WERI-Rb-1 (cell line): ENCODE results near the gene RICTOR.
A peak's percentile ranks its signal among the peaks of the same experiment; 100 is the strongest.
"Not testable (repeated sequence)": the region's sequence is repeated elsewhere in the genome, so short reads cannot be mapped to it uniquely, and the experiment has no call there.

Experiments used
- DNase-seq: peaks from one replicate; pipeline ENCODE4 v3.0.0-alpha.2; 2020
- H3K27ac ChIP-seq: fragments of 250-450 bp; sonication (Bioruptor Pico); 2 replicates; pipeline ENCODE4 v1.5.1; 2020; ENCODE audit warnings: mild to moderate bottlenecking, moderate library complexity
- H3K27me3 ChIP-seq: fragments of 250-450 bp; sonication (Bioruptor Pico); 2 replicates; pipeline ENCODE4 v1.5.1; 2021; ENCODE audit warnings: mild to moderate bottlenecking, low read depth, moderate library complexity; ENCODE audit not compliant: insufficient read depth, severe bottlenecking
- H3K36me3 ChIP-seq: fragments of 250-450 bp; sonication (Bioruptor Pico); 2 replicates; pipeline ENCODE4 v1.5.1; 2020; ENCODE audit warnings: mild to moderate bottlenecking, moderate library complexity
- H3K4me3 ChIP-seq: 2 replicates; pipeline ENCODE4 v1.5.1; 2011; ENCODE audit warnings: low read depth, mild to moderate bottlenecking, control low read depth, low read length
- H3K9me3 ChIP-seq: fragments of 250-450 bp; sonication (Bioruptor Pico); 2 replicates; pipeline ENCODE4 v1.5.1; 2021; ENCODE audit warnings: mild to moderate bottlenecking, moderate library complexity; ENCODE audit not compliant: severe bottlenecking
- CTCF ChIP-seq: IDR thresholded peaks from 2 replicates; pipeline ENCODE4 v1.5.1; 2011; ENCODE audit warnings: low read depth, mild to moderate bottlenecking, control low read depth, inconsistent platforms, low read length

Gene RICTOR

GRCh38 chr5:39015743-39016586 lies 58.2 kb downstream of the RICTOR start:
- no peak for TF ChIP-seq CTCF

GRCh38 chr5:39014561-39014960 lies 59.6 kb downstream of the RICTOR start:
- TF ChIP-seq CTCF, result no peak
- Histone ChIP-seq H3K27ac (peak overlapping the region; percentile 79), H3K36me3 (peaks cover 17% of the 10 kb centered on the region), H3K27me3 (no peaks in the 10 kb centered on the region), H3K9me3 (peaks cover 11% of the 10 kb centered on the region), H3K4me3 (no peak overlapping the region)
- no peak for DNase-seq

More at GRCh38 chr5:39015743-39016586, 58.2 kb downstream of the RICTOR start:
- peak overlapping the region; percentile 79 for H3K27ac ChIP-seq
- peak; percentile 36 for DNase-seq
- peaks cover 14% of the 10 kb centered on the region for H3K36me3 ChIP-seq
- H3K27me3 ChIP-seq, result no peaks in the 10 kb centered on the region
- no peak overlapping the region for H3K4me3 ChIP-seq
- H3K9me3 ChIP-seq, result peaks cover 9% of the 10 kb centered on the region

GRCh38 chr5:39013938-39014337 lies 60.3 kb downstream of the RICTOR start:
- Histone ChIP-seq H3K9me3 (peaks cover 11% of the 10 kb centered on the region), H3K4me3 (no peak overlapping the region), H3K27ac (peak overlapping the region; percentile 79), H3K27me3 (no peaks in the 10 kb centered on the region), H3K36me3 (peaks cover 17% of the 10 kb centered on the region)
- no peak for DNase-seq
- TF ChIP-seq CTCF, result no peak

GRCh38 chr5:39010958-39011357 lies 63.2 kb downstream of the RICTOR start:
- H3K27ac ChIP-seq, H3K27me3 ChIP-seq, DNase-seq, H3K4me3 ChIP-seq: not testable (repeated sequence)
- Histone ChIP-seq H3K36me3 (peaks cover 11% of the 10 kb centered on the region), H3K9me3 (peaks cover 11% of the 10 kb centered on the region)

GRCh38 chr5:39009981-39010380 lies 64.2 kb downstream of the RICTOR start:
- no peak overlapping the region for H3K4me3 ChIP-seq
- peaks cover 11% of the 10 kb centered on the region for H3K9me3 ChIP-seq
- H3K27ac ChIP-seq, result no peak overlapping the region
- peaks cover 11% of the 10 kb centered on the region for H3K36me3 ChIP-seq
- H3K27me3 ChIP-seq, result no peaks in the 10 kb centered on the region
- DNase-seq, result no peak
- TF ChIP-seq CTCF, result no peak

GRCh38 chr5:39009280-39009679 lies 64.9 kb downstream of the RICTOR start:
- Histone ChIP-seq H3K36me3 (peaks cover 11% of the 10 kb centered on the region), H3K27me3 (no peaks in the 10 kb centered on the region), H3K4me3 (no peak overlapping the region), H3K9me3 (peaks cover 11% of the 10 kb centered on the region), H3K27ac (no peak overlapping the region)
- no peak for DNase-seq
- TF ChIP-seq CTCF, result no peak
